ENCODE results near the gene GSTM2. TPM values are rescaled to one million over a fixed set of nuclear protein-coding genes. Genes with fewer than 3 reads are reported as not detected.

The GSTM2 gene
- total RNA-seq, 1 experiment from 2014 or later, result 14.9 TPM

DNA sequence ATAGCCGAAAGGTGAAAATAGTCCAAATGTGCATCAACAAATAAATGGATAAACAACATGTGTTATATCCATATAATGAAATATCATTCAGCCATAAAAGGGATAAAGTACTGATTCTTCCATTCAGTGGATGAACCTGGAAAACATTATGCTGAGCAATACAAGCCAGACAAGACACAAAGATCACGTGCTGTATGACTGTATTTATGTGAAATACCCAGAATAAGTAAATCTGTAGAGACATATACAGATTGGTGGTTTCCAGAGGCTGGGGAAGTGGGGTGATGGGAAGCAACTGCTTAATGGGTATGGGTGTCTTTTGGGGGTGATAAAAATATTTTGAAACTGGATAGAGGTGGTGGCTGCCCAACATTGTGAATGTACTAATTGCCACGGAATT, 25.2 kb upstream of the GSTM2 start:
- Histone ChIP-seq H2AFZ (ENCODE audit: low read length) (no peak overlapping the region), H2BK120ac (ENCODE audit: low read depth, low read length, poor library complexity, severe bottlenecking) (no peak overlapping the region), H3T11ph (ENCODE audit: low read length) (no peak overlapping the region), H4K5ac (ENCODE audit: insufficient read length, low read depth, low read length) (no peak overlapping the region), H3K23me2 (ENCODE audit: insufficient read length, low read depth, low read length, poor library complexity, severe bottlenecking) (no peaks in the 10 kb centered on the region), H3K27me3 (ENCODE audit: insufficient read depth, low read length) (no peaks in the 10 kb centered on the region), H4K91ac (ENCODE audit: insufficient read length, low read depth, low read length) (no peak overlapping the region), H3K79me2 (ENCODE audit: insufficient read depth, low read length) (no peaks in the 10 kb centered on the region), H3K4ac (ENCODE audit: low read depth, low read length) (no peak overlapping the region), H3K23ac (ENCODE audit: insufficient read length, low read depth, low read length) (no peak overlapping the region), H4K20me1 (ENCODE audit: control insufficient read depth, insufficient read depth, insufficient read length) (no peaks in the 10 kb centered on the region), H3K18ac (ENCODE audit: insufficient read length, low read depth, low read length) (no peak overlapping the region), H3K27ac (ENCODE audit: insufficient read length, low read depth, low read length) (no peak overlapping the region), H2AK5ac (ENCODE audit: insufficient read length, low read length) (no peak overlapping the region), H3K79me1 (ENCODE audit: insufficient read depth, low read depth, low read length, poor library complexity, severe bottlenecking) (no peaks in the 10 kb centered on the region), H3K4me1 (ENCODE audit: insufficient read depth, low read length) (no peaks in the 10 kb centered on the region), H2BK15ac (ENCODE audit: low read depth, low read length) (no peak overlapping the region), H4K8ac (replicated peaks; ENCODE audit: insufficient read length, low read depth, low read length) (no peak overlapping the region), H3K9ac (ENCODE audit: extremely low read depth, insufficient read length, low read length) (no peak overlapping the region), H3K9me3 (ENCODE audit: control insufficient read depth, low read depth, low read length) (no peaks in the 10 kb centered on the region), H2BK5ac (ENCODE audit: insufficient read length, low read length) (no peak overlapping the region), H3K4me2 (ENCODE audit: insufficient read depth, insufficient read length, low read length) (no peak overlapping the region), H2BK20ac (ENCODE audit: low read depth, low read length, poor library complexity, severe bottlenecking) (no peak overlapping the region), H3K14ac (ENCODE audit: insufficient read depth, low read length) (no peak overlapping the region), H3K56ac (ENCODE audit: insufficient read length, low read depth, low read length) (no peak overlapping the region), H2BK12ac (ENCODE audit: insufficient read length, low read depth, low read length) (no peak overlapping the region)
- Mint-ChIP-seq H3K4me1 (peaks cover 11 to 17% of the 10 kb centered on the region in 2 experiments), H3K4me3 (no peak overlapping the region), H3K9me3 (peaks cover 5 to 11% of the 10 kb centered on the region in 2 experiments), H3K36me3 (ENCODE audit: insufficient read depth in 1 of 3, low read depth in 3 of 3) (no peaks in the 10 kb centered on the region; a peak in 1 of 7 replicates), H3K27ac (no peak overlapping the region), H3K27me3 (ENCODE audit: low read depth) (peaks cover 15% of the 10 kb centered on the region)
- DNase-seq, result no peak
- TF ChIP-seq, protein P1, sequence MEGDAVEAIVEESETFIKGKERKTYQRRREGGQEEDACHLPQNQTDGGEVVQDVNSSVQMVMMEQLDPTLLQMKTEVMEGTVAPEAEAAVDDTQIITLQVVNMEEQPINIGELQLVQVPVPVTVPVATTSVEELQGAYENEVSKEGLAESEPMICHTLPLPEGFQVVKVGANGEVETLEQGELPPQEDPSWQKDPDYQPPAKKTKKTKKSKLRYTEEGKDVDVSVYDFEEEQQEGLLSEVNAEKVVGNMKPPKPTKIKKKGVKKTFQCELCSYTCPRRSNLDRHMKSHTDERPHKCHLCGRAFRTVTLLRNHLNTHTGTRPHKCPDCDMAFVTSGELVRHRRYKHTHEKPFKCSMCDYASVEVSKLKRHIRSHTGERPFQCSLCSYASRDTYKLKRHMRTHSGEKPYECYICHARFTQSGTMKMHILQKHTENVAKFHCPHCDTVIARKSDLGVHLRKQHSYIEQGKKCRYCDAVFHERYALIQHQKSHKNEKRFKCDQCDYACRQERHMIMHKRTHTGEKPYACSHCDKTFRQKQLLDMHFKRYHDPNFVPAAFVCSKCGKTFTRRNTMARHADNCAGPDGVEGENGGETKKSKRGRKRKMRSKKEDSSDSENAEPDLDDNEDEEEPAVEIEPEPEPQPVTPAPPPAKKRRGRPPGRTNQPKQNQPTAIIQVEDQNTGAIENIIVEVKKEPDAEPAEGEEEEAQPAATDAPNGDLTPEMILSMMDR (conservative IDR thresholded peaks at IDR 0.05), result no peak
- no CpG with 5 or more reads among the region's 3 CpGs for WGBS (ENCODE audit: extremely low coverage, insufficient read length, low lambda C conversion rate)
